ENCODE results near the gene WNK2.

Gene WNK2

GRCh38 chr9:93218671-93219420, 34.9 kb downstream of the WNK2 start:
- Histone ChIP-seq H3K23ac (ENCODE audit: low read length in 2 of 2) (no peak overlapping the region), H3K4ac (ENCODE audit: low read depth in 1 of 2, low read length in 2 of 2) (no peak overlapping the region), H4K8ac (ENCODE audit: low read length) (no peak overlapping the region), H3K14ac (ENCODE audit: low read length in 2 of 2) (no peak overlapping the region), H2AK5ac (ENCODE audit: low read length, severe bottlenecking) (no peak overlapping the region), H2BK15ac (ENCODE audit: low read depth, poor library complexity, severe bottlenecking) (no peak overlapping the region), H3K27me3 (ENCODE audit: control insufficient read depth in 1 of 2, insufficient read depth in 1 of 2, low read length in 2 of 2) (no peaks in the 10 kb centered on the region), H2BK12ac (ENCODE audit: low read length in 2 of 2) (no peak overlapping the region), H3K4me1 (ENCODE audit: control insufficient read depth, insufficient read depth, low read depth, low read length) (peaks cover 8% of the 10 kb centered on the region), H3K4me2 (ENCODE audit: low read length, poor library complexity, severe bottlenecking) (no peak overlapping the region), H2AFZ (ENCODE audit: low read depth, low read length) (no peak overlapping the region), H3K36me3 (ENCODE audit: control insufficient read depth in 1 of 2, insufficient read depth in 2 of 2, low read depth in 1 of 2, low read length in 2 of 2) (no peaks in the 10 kb centered on the region), H3K27ac (ENCODE audit: low read length, poor library complexity, severe bottlenecking) (no peak overlapping the region), H2BK5ac (ENCODE audit: low read depth, low read length, poor library complexity, severe bottlenecking) (no peak overlapping the region), H3K79me1 (replicated peaks; ENCODE audit: low read length, poor library complexity, severe bottlenecking) (no peaks in the 10 kb centered on the region), H3K4me3 (ENCODE audit: insufficient read depth in 1 of 2, low read depth in 1 of 2, low read length in 2 of 2) (no peak overlapping the region), H3K18ac (ENCODE audit: low read depth in 1 of 2, low read length in 2 of 2) (no peak overlapping the region), H4K91ac (ENCODE audit: low read length) (no peak overlapping the region), H3K9me3 (ENCODE audit: control insufficient read depth, low read length) (peaks cover 14% of the 10 kb centered on the region), H2BK120ac (ENCODE audit: low read depth, low read length) (no peak overlapping the region), H3K9ac (ENCODE audit: low read length) (no peak overlapping the region)
- WGBS = 77% methylated on average over 9 of the region's 11 CpGs
- DNase-seq = no peak

GRCh38 chr9:93219692-93220091, 35.8 kb downstream of the WNK2 start:
- Histone ChIP-seq H2BK12ac (ENCODE audit: low read length in 2 of 2) (no peak overlapping the region), H3K36me3 (ENCODE audit: control insufficient read depth in 1 of 2, insufficient read depth in 2 of 2, low read depth in 1 of 2, low read length in 2 of 2) (no peaks in the 10 kb centered on the region), H2AK5ac (ENCODE audit: low read length, severe bottlenecking) (no peak overlapping the region), H4K8ac (ENCODE audit: low read length) (no peak overlapping the region), H2BK120ac (ENCODE audit: low read depth, low read length) (no peak overlapping the region), H3K27ac (ENCODE audit: low read length, poor library complexity, severe bottlenecking) (no peak overlapping the region), H3K9ac (ENCODE audit: low read length) (no peak overlapping the region), H3K9me3 (ENCODE audit: control insufficient read depth, low read length) (peaks cover 12% of the 10 kb centered on the region), H3K14ac (ENCODE audit: low read length in 2 of 2) (no peak overlapping the region), H3K4me1 (ENCODE audit: control insufficient read depth, insufficient read depth, low read depth, low read length) (peaks cover 9% of the 10 kb centered on the region), H3K23ac (ENCODE audit: low read length in 2 of 2) (no peak overlapping the region), H3K18ac (ENCODE audit: low read depth in 1 of 2, low read length in 2 of 2) (no peak overlapping the region), H3K27me3 (ENCODE audit: control insufficient read depth in 1 of 2, insufficient read depth in 1 of 2, low read length in 2 of 2) (no peaks in the 10 kb centered on the region), H2BK5ac (ENCODE audit: low read depth, low read length, poor library complexity, severe bottlenecking) (no peak overlapping the region), H4K91ac (ENCODE audit: low read length) (no peak overlapping the region), H2AFZ (ENCODE audit: low read depth, low read length) (no peak overlapping the region), H3K4me3 (ENCODE audit: insufficient read depth in 1 of 2, low read depth in 1 of 2, low read length in 2 of 2) (no peak overlapping the region), H3K79me1 (replicated peaks; ENCODE audit: low read length, poor library complexity, severe bottlenecking) (no peaks in the 10 kb centered on the region), H3K4ac (ENCODE audit: low read depth in 1 of 2, low read length in 2 of 2) (no peak overlapping the region), H2BK15ac (ENCODE audit: low read depth, poor library complexity, severe bottlenecking) (no peak overlapping the region), H3K4me2 (ENCODE audit: low read length, poor library complexity, severe bottlenecking) (no peak overlapping the region)
- DNase-seq = no peak
- 90% methylated on average over 5 of the region's 5 CpGs for WGBS

GRCh38 chr9:93220627-93221026, 36.7 kb downstream of the WNK2 start:
- Histone ChIP-seq H3K4me3 (ENCODE audit: insufficient read depth in 1 of 2, low read depth in 1 of 2, low read length in 2 of 2) (no peak overlapping the region), H3K4me1 (ENCODE audit: control insufficient read depth, insufficient read depth, low read depth, low read length) (peaks cover 9% of the 10 kb centered on the region), H3K4ac (ENCODE audit: low read depth in 1 of 2, low read length in 2 of 2) (no peak overlapping the region), H3K18ac (ENCODE audit: low read depth in 1 of 2, low read length in 2 of 2) (no peak overlapping the region), H3K4me2 (ENCODE audit: low read length, poor library complexity, severe bottlenecking) (no peak overlapping the region), H4K8ac (ENCODE audit: low read length) (no peak overlapping the region), H3K9me3 (ENCODE audit: control insufficient read depth, low read length) (peaks cover 7% of the 10 kb centered on the region), H3K14ac (ENCODE audit: low read length in 2 of 2) (no peak overlapping the region), H3K79me1 (replicated peaks; ENCODE audit: low read length, poor library complexity, severe bottlenecking) (no peaks in the 10 kb centered on the region), H3K27me3 (ENCODE audit: control insufficient read depth in 1 of 2, insufficient read depth in 1 of 2, low read length in 2 of 2) (peaks cover 0 to under 1% of the 10 kb centered on the region in 2 experiments), H2AK5ac (ENCODE audit: low read length, severe bottlenecking) (no peak overlapping the region), H3K9ac (ENCODE audit: low read length) (no peak overlapping the region), H2AFZ (ENCODE audit: low read depth, low read length) (no peak overlapping the region), H2BK15ac (ENCODE audit: low read depth, poor library complexity, severe bottlenecking) (no peak overlapping the region), H3K36me3 (ENCODE audit: control insufficient read depth in 1 of 2, insufficient read depth in 2 of 2, low read depth in 1 of 2, low read length in 2 of 2) (no peaks in the 10 kb centered on the region), H4K91ac (ENCODE audit: low read length) (no peak overlapping the region), H2BK5ac (ENCODE audit: low read depth, low read length, poor library complexity, severe bottlenecking) (no peak overlapping the region), H2BK12ac (ENCODE audit: low read length in 2 of 2) (no peak overlapping the region), H2BK120ac (ENCODE audit: low read depth, low read length) (no peak overlapping the region), H3K23ac (ENCODE audit: low read length in 2 of 2) (no peak overlapping the region), H3K27ac (ENCODE audit: low read length, poor library complexity, severe bottlenecking) (no peak overlapping the region)
- WGBS = 51% methylated on average over 4 of the region's 4 CpGs
- no peak for DNase-seq

- no peak overlapping the region for H2BK5ac ChIP-seq (ENCODE audit: low read depth, low read length, poor library complexity, severe bottlenecking)
- no peak overlapping the region for H2BK120ac ChIP-seq (ENCODE audit: low read depth, low read length)
- peaks cover 3% of the 10 kb centered on the region for H3K9me3 ChIP-seq (ENCODE audit: control insufficient read depth, low read length)
- peaks cover 9% of the 10 kb centered on the region for H3K4me1 ChIP-seq (ENCODE audit: control insufficient read depth, insufficient read depth, low read depth, low read length)
- no peak overlapping the region for H3K9ac ChIP-seq (ENCODE audit: low read length)
- H2BK15ac ChIP-seq (ENCODE audit: low read depth, poor library complexity, severe bottlenecking) = no peak overlapping the region
- no peak overlapping the region for H3K14ac ChIP-seq (ENCODE audit: low read length in 2 of 2)
- no peaks in the 10 kb centered on the region for H3K79me1 ChIP-seq (replicated peaks; ENCODE audit: low read length, poor library complexity, severe bottlenecking)
- H3K4ac ChIP-seq (ENCODE audit: low read depth in 1 of 2, low read length in 2 of 2) = no peak overlapping the region
- H3K36me3 ChIP-seq (ENCODE audit: control insufficient read depth in 1 of 2, insufficient read depth in 2 of 2, low read depth in 1 of 2, low read length in 2 of 2) = no peaks in the 10 kb centered on the region
- no peak overlapping the region for H3K4me2 ChIP-seq (ENCODE audit: low read length, poor library complexity, severe bottlenecking)
- H3K23ac ChIP-seq (ENCODE audit: low read length in 2 of 2) = no peak overlapping the region
- no peak overlapping the region for H3K27ac ChIP-seq (ENCODE audit: low read length, poor library complexity, severe bottlenecking)
- no peak overlapping the region for H3K4me3 ChIP-seq (ENCODE audit: insufficient read depth in 1 of 2, low read depth in 1 of 2, low read length in 2 of 2)
- H3K18ac ChIP-seq (ENCODE audit: low read depth in 1 of 2, low read length in 2 of 2) = no peak overlapping the region
- peaks cover 0 to 4% of the 10 kb centered on the region in 2 experiments for H3K27me3 ChIP-seq (ENCODE audit: control insufficient read depth in 1 of 2, insufficient read depth in 1 of 2, low read length in 2 of 2)
- H2BK12ac ChIP-seq (ENCODE audit: low read length in 2 of 2) = no peak overlapping the region
- H4K8ac ChIP-seq (ENCODE audit: low read length) = no peak overlapping the region
- no peak for DNase-seq
- no peak overlapping the region for H2AK5ac ChIP-seq (ENCODE audit: low read length, severe bottlenecking)
- no peak overlapping the region for H2AFZ ChIP-seq (ENCODE audit: low read depth, low read length)
- no peak overlapping the region for H4K91ac ChIP-seq (ENCODE audit: low read length)
- WGBS = 81% methylated on average over 9 of the region's 9 CpGs
Measured at GRCh38 chr9:93221044-93221443, 37.1 kb downstream of the WNK2 start.
